H9 (cell line): Measurements from ENCODE around the gene ENDOU. TPM values are rescaled to one million over a fixed set of nuclear protein-coding genes. Genes with fewer than 3 reads are reported as not detected.

Experiments used
- DNase-seq: peaks from one replicate; pipeline ENCODE4 v3.0.0-alpha.2; 2017
- H2AFZ ChIP-seq: one replicate; pipeline ENCODE4 v1.6.1; 2013; ENCODE audit warnings: mild to moderate bottlenecking, low read length, control low read depth, moderate library complexity
- H2AK5ac ChIP-seq: 2 replicates; pipeline ENCODE4 v1.6.1; 2013; ENCODE audit warnings: low read length, control low read depth, mixed read lengths; ENCODE audit not compliant: insufficient read length
- H2BK120ac ChIP-seq: one replicate; pipeline ENCODE4 v1.6.1; 2013; ENCODE audit warnings: low read depth, mild to moderate bottlenecking, low read length, control low read depth, inconsistent platforms; ENCODE audit not compliant: poor library complexity, severe bottlenecking
- H2BK12ac ChIP-seq: 2 replicates; pipeline ENCODE4 v1.6.1; 2013; ENCODE audit warnings: low read length, control low read depth, mixed read lengths, low read depth; ENCODE audit not compliant: insufficient read length
- H2BK15ac ChIP-seq: 2 replicates; pipeline ENCODE4 v1.6.1; 2013; ENCODE audit warnings: low read depth, low read length, control low read depth
- H2BK20ac ChIP-seq: one replicate; pipeline ENCODE4 v1.6.1; 2013; ENCODE audit warnings: low read depth, mild to moderate bottlenecking, low read length, control low read depth, inconsistent platforms; ENCODE audit not compliant: poor library complexity, severe bottlenecking
- H2BK5ac ChIP-seq: 2 replicates; pipeline ENCODE4 v1.6.1; 2013; ENCODE audit warnings: low read length, control low read depth, mixed read lengths; ENCODE audit not compliant: insufficient read length
- H3K14ac ChIP-seq: 2 replicates; pipeline ENCODE4 v1.6.1; 2013; ENCODE audit warnings: low read length, control low read depth; ENCODE audit not compliant: insufficient read depth
- H3K18ac ChIP-seq: 2 replicates; pipeline ENCODE4 v1.6.1; 2013; ENCODE audit warnings: low read depth, mild to moderate bottlenecking, mixed read lengths, low read length, control low read depth; ENCODE audit not compliant: insufficient read length
- H3K23ac ChIP-seq: 2 replicates; pipeline ENCODE4 v1.6.1; 2013; ENCODE audit warnings: low read length, control low read depth, mixed read lengths, low read depth; ENCODE audit not compliant: insufficient read length
- H3K23me2 ChIP-seq: 2 replicates; pipeline ENCODE4 v1.6.1; 2013; ENCODE audit warnings: low read depth, mild to moderate bottlenecking, mixed read lengths, low read length, control low read depth; ENCODE audit not compliant: insufficient read length, poor library complexity, severe bottlenecking
- H3K27ac ChIP-seq: 2 replicates; pipeline ENCODE4 v1.5.1; 2013; ENCODE audit warnings: low read length, control low read depth, mixed read lengths, low read depth; ENCODE audit not compliant: insufficient read length
- H3K27me3 ChIP-seq: 2 replicates; pipeline ENCODE4 v1.6.1; 2013; ENCODE audit warnings: low read length, control low read depth, inconsistent platforms; ENCODE audit not compliant: insufficient read depth
- H3K4ac ChIP-seq: 2 replicates; pipeline ENCODE4 v1.6.1; 2013; ENCODE audit warnings: low read depth, mild to moderate bottlenecking, control low read depth, inconsistent platforms, low read length, moderate library complexity
- H3K4me1 ChIP-seq: 2 replicates; pipeline ENCODE4 v1.6.1; 2013; ENCODE audit warnings: low read length, control low read depth, inconsistent platforms; ENCODE audit not compliant: insufficient read depth
- H3K4me2 ChIP-seq: 2 replicates; pipeline ENCODE4 v1.6.1; 2013; ENCODE audit warnings: low read length, control low read depth, mixed read lengths; ENCODE audit not compliant: insufficient read length, insufficient read depth
- H3K56ac ChIP-seq: 2 replicates; pipeline ENCODE4 v1.6.1; 2013; ENCODE audit warnings: low read depth, mild to moderate bottlenecking, mixed read lengths, low read length, control low read depth; ENCODE audit not compliant: insufficient read length
- H3K79me1 ChIP-seq: 2 replicates; pipeline ENCODE4 v1.6.1; 2013; ENCODE audit warnings: low read depth, mild to moderate bottlenecking, moderate library complexity, low read length, control low read depth, inconsistent platforms; ENCODE audit not compliant: insufficient read depth, poor library complexity, severe bottlenecking
- H3K79me2 ChIP-seq: 2 replicates; pipeline ENCODE4 v1.6.1; 2013; ENCODE audit warnings: low read length, control low read depth, inconsistent platforms; ENCODE audit not compliant: insufficient read depth
- H3K9ac ChIP-seq: 2 replicates; pipeline ENCODE4 v1.6.1; 2013; ENCODE audit warnings: low read length, control low read depth, mixed read lengths; ENCODE audit not compliant: insufficient read length; ENCODE audit errors: extremely low read depth
- H3K9me3 ChIP-seq: one replicate; pipeline ENCODE4 v1.6.1; 2013; ENCODE audit warnings: low read depth, low read length, inconsistent platforms; ENCODE audit not compliant: control insufficient read depth
- H3T11ph ChIP-seq: one replicate; pipeline ENCODE4 v1.6.1; 2013; ENCODE audit warnings: mild to moderate bottlenecking, low read length, control low read depth, inconsistent platforms
- H4K20me1 ChIP-seq: one replicate; pipeline ENCODE4 v1.6.1; 2013; ENCODE audit not compliant: control insufficient read depth, insufficient read length, insufficient read depth
- H4K5ac ChIP-seq: 2 replicates; pipeline ENCODE4 v1.6.1; 2013; ENCODE audit warnings: low read depth, mild to moderate bottlenecking, mixed read lengths, low read length, control low read depth; ENCODE audit not compliant: insufficient read length
- H4K8ac ChIP-seq: replicated peaks from 2 replicates; pipeline ENCODE4 v1.6.1; 2013; ENCODE audit warnings: low read length, control low read depth, mixed read lengths, low read depth; ENCODE audit not compliant: insufficient read length
- H4K91ac ChIP-seq: 2 replicates; pipeline ENCODE4 v1.6.1; 2013; ENCODE audit warnings: low read depth, mild to moderate bottlenecking, moderate library complexity, mixed read lengths, low read length, control low read depth; ENCODE audit not compliant: insufficient read length
- H3K27ac Mint-ChIP-seq, 3 experiments: 2 replicates in 2 of 3; 3 replicates in 1 of 3; pipeline ENCODE4 v1.8.0; 2020 to 2021; ENCODE audit warnings: mixed read lengths in 3 of 3, mild to moderate bottlenecking in 1 of 3, moderate library complexity in 1 of 3
- H3K27me3 Mint-ChIP-seq: 2 replicates; pipeline ENCODE4 v1.8.0; 2021; ENCODE audit warnings: low read depth, mild to moderate bottlenecking, moderate library complexity, mixed read lengths
- H3K36me3 Mint-ChIP-seq, 3 experiments: 2 replicates in 2 of 3; 3 replicates in 1 of 3; pipeline ENCODE4 v1.8.0; 2020 to 2021; ENCODE audit warnings: low read depth in 3 of 3, mixed read lengths in 3 of 3; ENCODE audit not compliant: insufficient read depth in 1 of 3
- H3K4me1 Mint-ChIP-seq, 2 experiments: 2 replicates each; pipeline ENCODE4 v1.8.0; 2020; ENCODE audit warnings: mixed read lengths in 2 of 2
- H3K4me3 Mint-ChIP-seq, 2 experiments: 2 replicates in 1 of 2; 3 replicates in 1 of 2; pipeline ENCODE4 v1.8.0; 2020 to 2021; ENCODE audit warnings: mild to moderate bottlenecking in 2 of 2, mixed read lengths in 2 of 2, moderate library complexity in 1 of 2
- H3K9me3 Mint-ChIP-seq, 2 experiments: 2 replicates in 1 of 2; 3 replicates in 1 of 2; pipeline ENCODE4 v1.8.0; 2020; ENCODE audit warnings: mild to moderate bottlenecking in 2 of 2, mixed read lengths in 2 of 2, moderate library complexity in 1 of 2
- WGBS: extraction: QIAGEN DNeasy Blood & Tissue Kit; methylation state at CpG from one replicate; pipeline ENCODE4 v1.1.7; 2013; ENCODE audit warnings: missing lambda C conversion rate, low lambda C conversion rate, mixed read lengths; ENCODE audit not compliant: insufficient read length; ENCODE audit errors: extremely low coverage; 5-methylcytosine and 5-hydroxymethylcytosine counted together
- total RNA-seq: library from RNA; stranded (reverse); gene quantifications from 2 replicates; pipeline ENCODE4 v1.2.1, GENCODE V29; 2021
- TF ChIP-seq, protein P1 (sequence below): fragments of 200-600 bp; sonication (generic); conservative IDR thresholded peaks from 3 replicates; pipeline ENCODE4 v1.8.0; 2021; ENCODE audit warnings: antibody characterized with exemption, mild to moderate bottlenecking

ENDOU gene
- total RNA-seq, 1 experiment from 2014 or later: not detected

DNA sequence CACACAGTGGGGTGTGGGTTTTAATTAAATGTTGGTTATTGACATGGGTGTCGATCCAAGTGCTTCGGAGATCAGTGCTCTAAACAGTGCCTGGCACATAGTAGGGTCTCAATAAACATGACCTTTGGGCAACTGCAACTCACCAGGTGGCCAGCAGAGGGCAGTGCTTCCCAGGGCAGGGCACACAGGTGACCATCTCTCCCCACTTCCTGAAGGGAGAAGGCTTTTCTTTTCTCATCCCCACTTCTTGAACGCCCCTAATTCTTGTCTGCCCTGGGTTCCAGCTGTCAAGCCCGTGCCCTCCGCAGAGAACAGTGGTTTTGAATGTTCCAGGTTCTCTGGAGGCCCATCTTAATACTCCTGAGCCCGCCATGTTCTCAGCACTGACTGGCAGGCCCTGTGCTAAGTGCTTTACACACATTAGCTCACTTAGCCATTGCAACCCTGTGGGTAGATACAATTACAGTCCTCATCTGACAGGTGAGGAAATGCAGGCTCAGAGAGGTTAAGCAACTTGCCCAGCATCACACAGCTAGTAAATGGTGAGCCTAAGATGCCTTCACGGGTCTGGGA is 17.0 kb upstream of the ENDOU start:
- Histone ChIP-seq H3K9me3 (no peaks in the 10 kb centered on the region), H3K23me2 (no peaks in the 10 kb centered on the region), H4K20me1 (no peaks in the 10 kb centered on the region), H3K14ac (no peak overlapping the region), H2BK5ac (no peak overlapping the region), H3K56ac (no peak overlapping the region), H3K27ac (no peak overlapping the region), H3K18ac (no peak overlapping the region), H3K79me1 (no peaks in the 10 kb centered on the region), H3T11ph (no peak overlapping the region), H2AFZ (no peak overlapping the region), H2BK20ac (no peak overlapping the region), H3K79me2 (no peaks in the 10 kb centered on the region), H4K5ac (no peak overlapping the region), H2BK15ac (no peak overlapping the region), H2BK12ac (no peak overlapping the region), H4K91ac (no peak overlapping the region), H3K4me2 (no peak overlapping the region), H4K8ac (no peak overlapping the region), H3K9ac (no peak overlapping the region), H3K4me1 (peaks cover 3% of the 10 kb centered on the region; the same call in 1 of the 2 replicates), H3K4ac (no peak overlapping the region), H3K27me3 (no peaks in the 10 kb centered on the region), H2BK120ac (no peak overlapping the region), H2AK5ac (no peak overlapping the region), H3K23ac (no peak overlapping the region)
- Mint-ChIP-seq H3K36me3 (peaks cover 0 to 2% (median 0%) of the 10 kb centered on the region in 3 experiments; a peak in 2 of 7 replicates), H3K4me1 (peaks cover 26 to 37% of the 10 kb centered on the region in 2 experiments), H3K9me3 (no peaks in the 10 kb centered on the region), H3K4me3 (no peak overlapping the region), H3K27ac (no peak overlapping the region), H3K27me3 (peaks cover 7% of the 10 kb centered on the region)
- no CpG with 5 or more reads among the region's 7 CpGs for WGBS
- peak; percentile 82 for DNase-seq
- TF ChIP-seq, protein P1, sequence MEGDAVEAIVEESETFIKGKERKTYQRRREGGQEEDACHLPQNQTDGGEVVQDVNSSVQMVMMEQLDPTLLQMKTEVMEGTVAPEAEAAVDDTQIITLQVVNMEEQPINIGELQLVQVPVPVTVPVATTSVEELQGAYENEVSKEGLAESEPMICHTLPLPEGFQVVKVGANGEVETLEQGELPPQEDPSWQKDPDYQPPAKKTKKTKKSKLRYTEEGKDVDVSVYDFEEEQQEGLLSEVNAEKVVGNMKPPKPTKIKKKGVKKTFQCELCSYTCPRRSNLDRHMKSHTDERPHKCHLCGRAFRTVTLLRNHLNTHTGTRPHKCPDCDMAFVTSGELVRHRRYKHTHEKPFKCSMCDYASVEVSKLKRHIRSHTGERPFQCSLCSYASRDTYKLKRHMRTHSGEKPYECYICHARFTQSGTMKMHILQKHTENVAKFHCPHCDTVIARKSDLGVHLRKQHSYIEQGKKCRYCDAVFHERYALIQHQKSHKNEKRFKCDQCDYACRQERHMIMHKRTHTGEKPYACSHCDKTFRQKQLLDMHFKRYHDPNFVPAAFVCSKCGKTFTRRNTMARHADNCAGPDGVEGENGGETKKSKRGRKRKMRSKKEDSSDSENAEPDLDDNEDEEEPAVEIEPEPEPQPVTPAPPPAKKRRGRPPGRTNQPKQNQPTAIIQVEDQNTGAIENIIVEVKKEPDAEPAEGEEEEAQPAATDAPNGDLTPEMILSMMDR: peak; percentile 98
